ENCODE data around the gene C19orf12.

The C19orf12 gene

GRCh38 chr19:29714953-29715700, at the start of gene C19orf12:
C19orf12 (minus strand) TSS chr19:29715261; CDS start chr19:29708413, 6,848 bp downstream.
- DNase-seq, result peak; percentile 80 to 83

GRCh38 chr19:29764361-29764760, 49.3 kb upstream of the C19orf12 start:
- no peak for DNase-seq

GRCh38 chr19:29763196-29763595, 48.1 kb upstream of the C19orf12 start:
- DNase-seq, result no peak

- DNase-seq, result no peak
These were observed 46.6 kb upstream of the C19orf12 start for GRCh38 chr19:29761575-29762232.

GRCh38 chr19:29760752-29761502, 45.9 kb upstream of the C19orf12 start:
- DNase-seq, result no peak

- DNase-seq, result no peak
These were observed 44.3 kb upstream of the C19orf12 start for GRCh38 chr19:29759359-29759758.

GRCh38 chr19:29758863-29759262, 43.8 kb upstream of the C19orf12 start:
- no peak for DNase-seq

GRCh38 chr19:29757551-29757950, 42.5 kb upstream of the C19orf12 start:
- DNase-seq, result no peak

- DNase-seq, result no peak
These were observed 38.9 kb upstream of the C19orf12 start for GRCh38 chr19:29753934-29754305.

GRCh38 chr19:29753190-29753933, 38.3 kb upstream of the C19orf12 start:
- no peak for DNase-seq

GRCh38 chr19:29752450-29753025, 37.5 kb upstream of the C19orf12 start:
- DNase-seq, result no peak

GRCh38 chr19:29751932-29752331, 36.9 kb upstream of the C19orf12 start:
- DNase-seq, result no peak

GRCh38 chr19:29750001-29750400, 34.9 kb upstream of the C19orf12 start:
- no peak for DNase-seq

GRCh38 chr19:29748996-29749849, 34.2 kb upstream of the C19orf12 start:
- DNase-seq, result no peak

GRCh38 chr19:29745253-29745652, 30.2 kb upstream of the C19orf12 start:
- DNase-seq, result no peak

GRCh38 chr19:29743681-29744080, 28.6 kb upstream of the C19orf12 start:
- DNase-seq, result no peak

GRCh38 chr19:29741776-29742175, 26.7 kb upstream of the C19orf12 start:
- DNase-seq, result no peak

GRCh38 chr19:29741226-29741625, 26.2 kb upstream of the C19orf12 start:
- no peak for DNase-seq

- no peak for DNase-seq
These were observed 22.5 kb upstream of the C19orf12 start for GRCh38 chr19:29737461-29738000.

GRCh38 chr19:29735829-29736228, 20.8 kb upstream of the C19orf12 start:
- DNase-seq, result no peak

GRCh38 chr19:29731331-29731850, 16.3 kb upstream of the C19orf12 start:
- DNase-seq, result no peak

All from activated T-cell treated with anti-CD3 and anti-CD28 coated beads, Interleukin-2, amount 50 U/mL, for 48 hours (primary cell).